GM18498 (cell line): ENCODE results near the gene FAM216A.

ENCODE experiments used
- ATAC-seq: cut with Tn5 transposase; IDR thresholded peaks from one replicate; pipeline ENCODE4 v1.9.1; 2021; ENCODE audit warnings: mild to moderate bottlenecking, moderate library complexity; ENCODE audit not compliant: unreplicated experiment

FAM216A gene

DNA sequence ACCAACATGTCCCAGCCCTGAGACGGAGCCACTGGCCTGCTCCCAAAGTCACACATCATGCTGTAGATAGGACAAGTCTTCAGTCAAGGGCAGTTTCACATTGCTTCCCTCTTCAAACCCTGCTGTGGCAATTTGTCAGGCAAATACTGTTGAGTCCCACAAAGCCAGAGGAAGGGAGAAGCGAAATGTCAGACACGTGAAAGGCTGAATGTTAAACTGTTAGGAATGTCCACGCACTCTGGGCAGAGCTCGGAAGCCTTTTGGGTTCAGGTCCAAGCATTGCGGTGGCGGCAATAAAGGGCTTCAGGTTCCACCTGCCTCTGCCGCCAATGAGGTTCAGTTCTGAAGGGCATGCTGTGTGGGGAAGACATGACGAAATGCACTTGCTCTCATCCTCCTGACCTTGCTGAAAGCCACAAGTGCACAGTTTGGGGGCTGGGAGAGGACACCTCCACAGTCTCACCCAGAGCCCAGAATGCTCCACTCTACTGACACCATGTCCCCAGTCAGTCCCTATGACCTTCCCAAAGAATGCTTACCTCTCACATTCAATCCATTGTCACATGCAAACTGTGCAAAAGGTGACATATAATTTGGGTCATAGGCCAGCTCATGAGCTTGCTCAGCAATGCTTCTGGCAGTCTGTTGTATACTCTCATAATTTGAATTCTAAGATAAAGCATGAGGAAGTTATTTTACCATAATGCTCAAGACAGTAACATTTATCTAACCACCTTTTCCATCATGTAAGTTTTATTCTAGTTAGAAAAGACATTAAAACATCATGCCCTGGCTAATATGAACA, 69.2 kb downstream of the FAM216A start:
- ATAC-seq: no peak

DNA sequence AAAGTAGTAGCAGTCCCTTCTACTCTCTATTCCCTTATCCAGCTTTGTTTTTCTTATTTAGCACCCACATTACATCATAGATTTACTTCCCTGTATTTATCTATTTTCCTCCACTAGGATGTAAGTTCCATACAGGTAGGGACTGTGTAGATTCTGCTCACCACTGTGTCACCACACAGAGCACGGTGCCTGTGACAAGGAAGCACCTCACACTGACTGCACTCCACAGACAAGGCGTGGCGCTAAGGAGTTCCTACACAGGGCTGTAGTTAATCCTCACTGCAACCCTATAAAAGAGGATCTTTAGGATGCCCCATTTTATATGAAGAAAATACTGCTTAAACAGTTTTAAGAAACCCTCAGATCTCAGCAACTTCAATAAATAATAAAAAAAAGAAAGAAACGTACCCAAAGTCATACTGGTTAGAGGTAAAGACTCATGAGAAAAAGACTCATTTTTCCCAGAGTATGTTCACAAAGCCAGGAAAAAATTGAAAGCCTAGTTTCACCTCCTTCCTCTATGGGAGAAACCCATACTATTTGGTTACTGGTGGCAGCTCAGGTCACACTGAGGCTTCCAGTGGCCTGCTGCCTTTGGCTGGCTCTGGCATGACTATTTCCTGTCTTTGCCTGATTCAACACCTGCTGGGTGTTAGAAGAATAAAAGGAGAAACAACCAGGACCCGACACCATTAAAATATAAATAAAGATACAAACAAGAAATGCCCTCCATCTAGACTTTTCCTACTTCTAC, 70.4 kb downstream of the FAM216A start:
- ATAC-seq: no peak
